GM23248 (cell line): ENCODE measurements around the gene FEZ2. TPM values are rescaled to one million over a fixed set of nuclear protein-coding genes. Genes with fewer than 3 reads are reported as not detected.

Source experiments
- DNase-seq: peaks from one replicate; pipeline ENCODE4 v3.0.0-alpha.2; 2015
- H2AFZ ChIP-seq: fragments of 200-600 bp; sonication (generic); 2 replicates; pipeline ENCODE4 v1.6.1; 2016; ENCODE audit warnings: antibody characterized with exemption
- H3F3A ChIP-seq: fragments of 200-600 bp; sonication (generic); 2 replicates; pipeline ENCODE4 v1.6.1; 2016; ENCODE audit warnings: mild to moderate bottlenecking, antibody characterized with exemption, mixed run types; ENCODE audit not compliant: insufficient read depth
- H3K27ac ChIP-seq: fragments of 200-600 bp; sonication (generic); 2 replicates; pipeline ENCODE4 v1.5.1; 2016; ENCODE audit warnings: mild to moderate bottlenecking
- H3K27me3 ChIP-seq: fragments of 200-600 bp; sonication (generic); replicated peaks from 2 replicates; pipeline ENCODE4 v1.6.1; 2016; ENCODE audit warnings: mild to moderate bottlenecking; ENCODE audit not compliant: insufficient read depth
- H3K36me3 ChIP-seq: fragments of 200-600 bp; sonication (generic); 2 replicates; pipeline ENCODE4 v1.6.1; 2016; ENCODE audit warnings: low read depth, mild to moderate bottlenecking
- H3K4me1 ChIP-seq: fragments of 200-600 bp; sonication (generic); 2 replicates; pipeline ENCODE4 v1.6.1; 2016; ENCODE audit warnings: mild to moderate bottlenecking; ENCODE audit not compliant: insufficient read depth
- H3K4me2 ChIP-seq: fragments of 200-600 bp; sonication (generic); one replicate; pipeline ENCODE4 v1.6.1; 2016; ENCODE audit warnings: mild to moderate bottlenecking; ENCODE audit not compliant: unreplicated experiment
- H3K4me3 ChIP-seq: fragments of 200-600 bp; sonication (generic); 2 replicates; pipeline ENCODE4 v1.5.1; 2016; ENCODE audit warnings: mild to moderate bottlenecking
- H3K79me2 ChIP-seq: fragments of 200-600 bp; sonication (generic); 2 replicates; pipeline ENCODE4 v1.6.1; 2016; ENCODE audit warnings: mild to moderate bottlenecking; ENCODE audit not compliant: insufficient read depth
- H3K9ac ChIP-seq: fragments of 200-600 bp; sonication (generic); 2 replicates; pipeline ENCODE4 v1.6.1; 2016; ENCODE audit warnings: mild to moderate bottlenecking
- H3K9me2 ChIP-seq: fragments of 200-600 bp; sonication (generic); 2 replicates; pipeline ENCODE4 v1.6.1; 2016; ENCODE audit warnings: mixed run types, mild to moderate bottlenecking, moderate library complexity; ENCODE audit not compliant: insufficient read depth
- H3K9me3 ChIP-seq: fragments of 200-600 bp; sonication (generic); one replicate; pipeline ENCODE4 v1.6.1; 2017; ENCODE audit warnings: low read depth
- H4K20me1 ChIP-seq: fragments of 200-600 bp; sonication (generic); 2 replicates; pipeline ENCODE4 v1.6.0; 2016; ENCODE audit not compliant: insufficient read depth
- EZH2 ChIP-seq: fragments of 200-600 bp; sonication (generic); IDR thresholded peaks from 2 replicates; pipeline ENCODE4 v1.6.1; 2018; ENCODE audit warnings: antibody characterized with exemption, mild to moderate bottlenecking; ENCODE audit not compliant: insufficient read depth, poor library complexity, severe bottlenecking
- EZH2phosphoT487 ChIP-seq: fragments of 200-600 bp; sonication (generic); IDR thresholded peaks from 2 replicates; pipeline ENCODE4 v1.6.1; 2018; ENCODE audit warnings: antibody characterized with exemption, moderate library complexity, mild to moderate bottlenecking, low read depth; ENCODE audit not compliant: insufficient read depth
- WGBS, 2 experiments: methylation state at CpG; one replicate each; pipeline ENCODE4 v1.1.6; 2015 to 2017; ENCODE audit warnings: low lambda C conversion rate in 2 of 2, low coverage in 1 of 2; ENCODE audit errors: missing lambda C conversion rate in 2 of 2; 5-methylcytosine and 5-hydroxymethylcytosine counted together
- in situ Hi-C: fragments of 300-500 bp; cut with MboI; formaldehyde crosslinking; loops from 2 replicates; pipeline ENCODE4 v1.15.0; 2020
- polyA plus RNA-seq: library from polyadenylated mRNA; unstranded; fragments of >200 nt; fragmentation: Nextera tagmentation; extraction: Ambion mirVana; gene quantifications from 2 replicates; pipeline ENCODE4 v1.2.1, GENCODE V29; 2016
- total RNA-seq: library from RNA; depleted of rRNA; stranded (reverse); fragments of >200 nt; shearing (Covaris generic); gene quantifications from 2 replicates; pipeline ENCODE4 v1.2.3, GENCODE V29; 2014

The FEZ2 gene
- total and polyA plus RNA-seq, 2 experiments from 2014 or later, result 48.8 to 93.2 TPM

GRCh38 chr2:36596397-36596796 lies 1.6 kb downstream of the FEZ2 start:
- Histone ChIP-seq H3F3A (peaks cover 7% of the 10 kb centered on the region; the same call in 1 of the 2 replicates), H3K9ac (peak overlapping the region; percentile 79; the same call in 1 of the 2 replicates), H3K4me3 (peak overlapping the region; percentile 91), H3K36me3 (peaks cover 5% of the 10 kb centered on the region; the same call in 1 of the 2 replicates), H3K4me2 (peak overlapping the region; percentile 90), H3K27ac (no peak overlapping the region), H4K20me1 (no peaks in the 10 kb centered on the region), H3K79me2 (peaks cover 62% of the 10 kb centered on the region), H2AFZ (no peak overlapping the region), H3K4me1 (peaks cover 17% of the 10 kb centered on the region), H3K9me3 (no peaks in the 10 kb centered on the region), H3K27me3 (no peaks in the 10 kb centered on the region), H3K9me2 (no peaks in the 10 kb centered on the region)
- no peak for DNase-seq
- TF ChIP-seq EZH2, result no peak
- no peak for TF ChIP-seq EZH2phosphoT487
- WGBS, 2 experiments, result 96% methylated on average over 12 of the region's 12 CpGs
- in situ Hi-C loops, result no loop called here

- Histone ChIP-seq H3K9me2 (no peaks in the 10 kb centered on the region), H3K4me1 (peaks cover 17% of the 10 kb centered on the region), H3K79me2 (peaks cover 77% of the 10 kb centered on the region), H3K4me3 (no peak overlapping the region), H2AFZ (no peak overlapping the region), H3K4me2 (no peak overlapping the region), H3K27ac (no peak overlapping the region), H4K20me1 (0 out of 2 replicates have a peak, but pooled peaks cover 3% of the 10 kb centered on the region), H3F3A (peaks cover 7% of the 10 kb centered on the region; the same call in 1 of the 2 replicates), H3K9ac (no peak overlapping the region), H3K36me3 (peaks cover 13% of the 10 kb centered on the region; the same call in 1 of the 2 replicates), H3K9me3 (no peaks in the 10 kb centered on the region), H3K27me3 (no peaks in the 10 kb centered on the region)
- DNase-seq, result no peak
- WGBS, 2 experiments, result 97 to 98% methylated on average over 6 of the region's 6 CpGs
- TF ChIP-seq EZH2, result no peak
- in situ Hi-C loops, result no loop called here
These were observed 3.1 kb downstream of the FEZ2 start for GRCh38 chr2:36594849-36595248.

GRCh38 chr2:36589230-36589630 lies 8.7 kb downstream of the FEZ2 start:
- peaks cover 32% of the 10 kb centered on the region; the same call in 1 of the 2 replicates for H3K36me3 ChIP-seq
- 0 out of 2 replicates have a peak overlapping the region, but pooled peaks have one; percentile 3 for H3K27ac ChIP-seq
- WGBS, 2 experiments, result 61 to 70% methylated on average over 2 of the region's 2 CpGs
- no peak for TF ChIP-seq EZH2phosphoT487
- no peak for TF ChIP-seq EZH2
- peaks cover 100% of the 10 kb centered on the region for H3K79me2 ChIP-seq
- H3K4me3 ChIP-seq, result no peak overlapping the region
- in situ Hi-C loops, result no loop called here
- H3K9ac ChIP-seq, result no peak overlapping the region
- H3K9me3 ChIP-seq, result no peaks in the 10 kb centered on the region
- no peak for DNase-seq
- no peaks in the 10 kb centered on the region; the same call in 1 of the 2 replicates for H3F3A ChIP-seq
- H3K4me1 ChIP-seq, result no peaks in the 10 kb centered on the region
- no peak overlapping the region for H2AFZ ChIP-seq
- H4K20me1 ChIP-seq, result 0 out of 2 replicates have a peak, but pooled peaks cover 3% of the 10 kb centered on the region
- no peaks in the 10 kb centered on the region for H3K27me3 ChIP-seq
- no peak overlapping the region for H3K4me2 ChIP-seq
- no peaks in the 10 kb centered on the region for H3K9me2 ChIP-seq

GRCh38 chr2:36587556-36587955 lies 10.4 kb downstream of the FEZ2 start:
- DNase-seq, result no peak
- Histone ChIP-seq H3K27ac (no peak overlapping the region), H3K4me2 (no peak overlapping the region), H3F3A (no peaks in the 10 kb centered on the region; the same call in 1 of the 2 replicates), H3K4me3 (no peak overlapping the region), H3K9ac (no peak overlapping the region), H3K27me3 (no peaks in the 10 kb centered on the region), H2AFZ (no peak overlapping the region), H3K9me3 (no peaks in the 10 kb centered on the region), H3K36me3 (peaks cover 41% of the 10 kb centered on the region; the same call in 1 of the 2 replicates), H3K9me2 (no peaks in the 10 kb centered on the region), H3K79me2 (peaks cover 100% of the 10 kb centered on the region), H3K4me1 (no peaks in the 10 kb centered on the region), H4K20me1 (0 out of 2 replicates have a peak, but pooled peaks cover 3% of the 10 kb centered on the region)
- in situ Hi-C loops, result no loop called here
- 95% methylated on average over 3 of the region's 3 CpGs for WGBS, 2 experiments
- no peak for TF ChIP-seq EZH2phosphoT487
- no peak for TF ChIP-seq EZH2
